Activated CD4-positive, alpha-beta T cell treated with anti-CD3 and anti-CD28 coated beads, Interleukin-2, Interleukin-4, amounts not matched to agents 100 ng/mL and 50 ng/mL, durations not matched to agents 16 hours and 8 hours (primary cell): ENCODE data around the gene ATP6V1B1.

Experiments used
- DNase-seq: peaks from one replicate; pipeline ENCODE4 v3.0.0-alpha.2; 2020; ENCODE audit warnings: low spot score

The ATP6V1B1 gene

DNA sequence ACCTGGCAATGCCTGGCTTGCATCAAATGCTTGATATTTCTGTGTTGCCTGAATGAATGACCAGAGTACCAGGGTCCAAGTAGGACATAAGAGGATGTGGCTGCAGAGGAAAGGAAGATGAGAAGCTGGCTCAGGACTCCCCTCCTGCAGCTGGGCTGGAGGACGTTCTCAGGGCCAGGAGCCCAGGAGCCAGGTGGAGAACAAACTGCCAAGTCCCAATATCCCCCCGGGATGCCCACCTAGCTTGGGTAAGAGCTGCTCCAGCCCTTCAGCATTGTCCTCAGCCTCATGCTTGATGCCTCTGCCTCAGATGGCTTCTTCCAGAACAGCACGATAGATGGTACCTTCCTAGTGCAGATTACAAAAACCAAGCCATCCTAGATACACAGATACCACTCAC, 8.6 kb upstream of the ATP6V1B1 start:
- DNase-seq: no peak

DNA sequence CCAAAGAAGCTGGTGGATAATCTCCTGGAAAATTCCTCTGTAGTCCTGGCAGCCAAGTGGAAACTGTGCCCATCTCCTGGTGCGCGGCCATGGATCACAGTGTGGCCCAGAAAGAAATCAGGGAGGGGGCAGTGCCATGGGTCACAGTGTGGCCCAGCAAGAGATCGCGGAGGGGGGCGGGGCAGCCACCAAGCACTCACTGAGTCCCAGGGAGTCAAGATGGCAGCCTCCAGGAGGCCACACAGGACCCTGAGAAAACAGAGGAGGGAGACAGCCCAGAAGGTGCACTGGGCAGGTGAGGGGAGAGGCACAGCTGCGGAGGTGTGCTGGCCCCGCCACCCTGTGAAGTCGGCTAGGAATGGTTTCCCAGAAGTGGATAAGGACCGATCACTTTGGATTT, 8.1 kb upstream of the ATP6V1B1 start:
- DNase-seq: no peak

GRCh38 chr2:70928366-70928765, 7.3 kb upstream of the ATP6V1B1 start:
- no peak for DNase-seq

GRCh38 chr2:70930371-70931329, 5.0 kb upstream of the ATP6V1B1 start:
- DNase-seq: no peak

DNA sequence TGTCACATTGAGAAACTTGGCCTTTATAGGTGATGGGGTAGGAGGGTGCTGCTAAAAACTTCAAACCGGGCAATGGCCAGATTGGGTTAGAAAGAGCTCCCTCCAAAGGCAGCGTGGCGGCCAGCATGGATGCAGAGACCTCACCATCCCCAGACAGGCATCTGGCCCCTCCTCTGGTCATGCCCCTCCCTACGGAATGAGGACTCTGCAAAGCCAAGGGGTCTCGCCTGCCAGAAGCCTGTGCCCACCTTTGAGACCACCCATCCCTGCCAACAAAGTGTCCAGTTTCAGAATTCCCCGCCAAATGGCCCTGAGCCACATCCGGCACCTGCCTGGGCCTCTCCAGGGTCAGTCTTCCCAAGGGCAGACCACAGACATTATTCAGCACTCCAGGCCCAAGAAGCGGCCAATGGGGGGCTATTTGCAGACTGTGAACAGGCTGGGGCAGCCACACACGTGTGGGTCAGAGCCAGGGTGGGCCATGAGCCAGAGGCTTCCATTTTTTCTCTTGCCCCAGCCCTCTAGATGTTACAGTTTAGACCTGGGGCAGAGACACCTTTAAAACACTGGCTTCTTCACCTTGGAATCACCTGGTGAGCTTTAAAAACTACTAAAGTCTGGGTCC, 4.2 kb upstream of the ATP6V1B1 start:
- no peak for DNase-seq

DNA sequence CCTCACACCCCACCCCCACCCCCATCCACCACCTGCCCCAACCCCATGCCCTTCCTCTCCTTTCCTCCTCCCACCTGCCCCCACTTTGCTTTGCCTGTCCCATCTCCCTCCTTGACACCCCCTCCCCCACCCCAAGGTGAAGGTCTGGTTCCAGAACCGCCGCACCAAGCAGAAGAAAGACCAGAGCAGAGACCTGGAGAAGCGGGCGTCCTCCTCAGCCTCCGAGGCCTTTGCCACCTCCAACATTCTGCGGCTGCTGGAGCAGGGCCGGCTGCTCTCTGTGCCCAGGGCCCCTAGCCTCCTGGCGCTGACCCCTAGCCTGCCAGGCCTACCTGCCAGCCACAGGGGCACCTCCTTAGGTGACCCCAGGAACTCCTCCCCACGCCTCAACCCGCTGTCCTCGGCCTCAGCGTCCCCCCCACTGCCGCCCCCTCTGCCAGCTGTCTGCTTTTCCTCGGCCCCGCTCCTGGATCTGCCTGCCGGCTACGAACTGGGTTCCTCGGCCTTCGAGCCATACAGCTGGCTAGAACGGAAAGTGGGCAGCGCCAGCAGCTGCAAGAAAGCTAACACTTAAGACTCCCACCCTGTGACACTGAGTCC, 3.0 kb upstream of the ATP6V1B1 start:
- DNase-seq: no peak

GRCh38 chr2:70934981-70935380, 719 bp upstream of the ATP6V1B1 start:
- DNase-seq: no peak

DNA sequence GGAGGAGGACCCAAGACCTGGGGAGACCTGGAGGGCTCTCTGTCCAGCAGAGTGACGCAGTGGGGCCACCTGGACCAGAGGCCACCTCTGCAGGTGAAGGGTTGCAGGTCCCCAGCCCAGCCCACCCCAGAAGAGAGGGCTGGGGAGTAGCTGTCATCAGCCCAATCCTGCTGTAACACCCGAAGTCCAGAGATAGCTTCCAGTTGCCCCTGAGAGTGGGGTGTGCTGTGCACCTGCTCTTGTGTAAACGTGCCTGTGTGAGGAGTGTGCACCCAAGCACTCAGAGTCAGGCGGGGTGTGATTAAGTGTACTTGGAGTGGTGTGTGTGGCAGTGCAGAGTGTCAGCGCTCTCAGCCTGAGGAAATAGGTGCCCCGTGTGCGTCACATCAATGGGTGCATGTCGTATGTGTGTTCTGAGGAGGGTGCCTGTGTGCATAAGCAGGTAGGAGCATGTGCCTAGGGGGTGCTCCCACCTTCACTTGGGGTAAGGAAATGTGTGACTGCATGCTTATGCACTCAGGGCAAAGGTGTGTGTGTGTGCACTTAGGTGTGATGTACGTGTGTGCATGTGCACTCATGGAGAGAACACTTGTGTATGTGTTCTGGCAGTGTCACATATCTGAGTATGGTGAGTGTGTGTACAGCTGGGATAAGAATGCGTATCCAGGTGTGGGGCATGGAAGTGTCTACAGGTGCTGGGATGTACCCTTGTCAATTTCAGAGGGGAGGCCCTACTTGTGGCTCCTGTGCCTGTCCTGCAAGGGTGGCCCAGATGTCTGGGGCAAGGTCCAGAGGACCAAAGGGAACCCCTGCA, 672 bp downstream of the ATP6V1B1 start:
- no peak for DNase-seq

DNA sequence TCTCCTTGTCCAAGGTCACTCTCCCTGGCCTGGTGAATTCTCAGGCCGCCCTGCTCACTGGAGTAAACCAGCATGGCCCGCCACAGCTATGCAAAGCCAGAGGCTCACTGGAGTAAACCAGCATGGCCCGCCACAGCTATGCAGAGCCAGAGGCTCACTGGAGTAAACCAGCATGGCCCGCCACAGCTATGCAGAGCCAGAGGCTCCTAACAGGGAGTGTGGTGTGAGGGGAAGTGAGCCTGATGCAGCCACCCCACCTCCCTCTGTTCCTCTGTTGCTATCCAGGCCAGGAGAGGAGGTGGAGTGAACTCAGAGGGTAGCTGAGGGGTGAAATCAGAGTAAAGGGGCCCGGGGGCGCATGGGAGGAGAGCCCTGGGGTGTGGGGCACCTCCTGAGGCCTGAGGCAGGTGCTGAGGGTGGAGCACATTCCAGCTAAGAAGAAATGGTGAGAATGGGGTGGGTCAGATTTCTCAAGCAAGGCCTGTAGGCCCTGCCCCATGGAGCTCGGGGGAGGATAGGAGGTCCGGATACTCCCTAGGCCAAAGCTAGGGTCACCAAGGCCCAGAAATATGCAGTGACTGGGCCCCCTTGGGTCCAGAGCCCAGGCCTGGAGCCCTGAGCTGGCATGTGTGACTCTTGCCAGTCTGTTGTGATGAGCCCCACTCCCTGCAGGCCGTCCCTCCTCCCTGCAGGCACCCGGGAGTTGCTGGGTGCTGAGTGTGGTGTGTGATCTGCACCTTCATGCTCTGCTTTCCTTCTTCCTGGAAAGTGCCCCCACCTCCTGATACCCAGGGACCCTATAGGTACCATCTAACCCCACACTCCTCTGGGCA, 1.5 kb downstream of the ATP6V1B1 start:
- no peak for DNase-seq

GRCh38 chr2:70937866-70938585, 2.3 kb downstream of the ATP6V1B1 start:
- DNase-seq: no peak

DNA sequence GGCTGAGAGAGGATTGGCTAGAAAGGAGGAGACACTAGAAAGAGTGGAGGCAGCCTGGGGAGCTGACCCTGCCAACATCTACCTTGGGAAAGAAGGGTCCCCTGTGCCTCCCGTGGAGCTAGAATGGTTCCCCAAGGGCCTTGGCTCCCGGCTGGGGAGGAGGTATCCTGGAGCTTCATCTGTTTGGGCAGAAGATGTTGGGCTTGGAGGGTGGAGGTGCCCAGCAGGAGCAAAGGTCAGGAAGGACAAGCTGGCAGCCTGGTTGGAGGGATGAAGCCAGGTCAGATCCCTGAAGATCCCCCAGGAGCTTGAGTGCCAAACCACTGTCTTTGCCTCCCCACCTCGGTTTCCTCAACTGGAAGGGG, 2.9 kb downstream of the ATP6V1B1 start:
- no peak for DNase-seq

DNA sequence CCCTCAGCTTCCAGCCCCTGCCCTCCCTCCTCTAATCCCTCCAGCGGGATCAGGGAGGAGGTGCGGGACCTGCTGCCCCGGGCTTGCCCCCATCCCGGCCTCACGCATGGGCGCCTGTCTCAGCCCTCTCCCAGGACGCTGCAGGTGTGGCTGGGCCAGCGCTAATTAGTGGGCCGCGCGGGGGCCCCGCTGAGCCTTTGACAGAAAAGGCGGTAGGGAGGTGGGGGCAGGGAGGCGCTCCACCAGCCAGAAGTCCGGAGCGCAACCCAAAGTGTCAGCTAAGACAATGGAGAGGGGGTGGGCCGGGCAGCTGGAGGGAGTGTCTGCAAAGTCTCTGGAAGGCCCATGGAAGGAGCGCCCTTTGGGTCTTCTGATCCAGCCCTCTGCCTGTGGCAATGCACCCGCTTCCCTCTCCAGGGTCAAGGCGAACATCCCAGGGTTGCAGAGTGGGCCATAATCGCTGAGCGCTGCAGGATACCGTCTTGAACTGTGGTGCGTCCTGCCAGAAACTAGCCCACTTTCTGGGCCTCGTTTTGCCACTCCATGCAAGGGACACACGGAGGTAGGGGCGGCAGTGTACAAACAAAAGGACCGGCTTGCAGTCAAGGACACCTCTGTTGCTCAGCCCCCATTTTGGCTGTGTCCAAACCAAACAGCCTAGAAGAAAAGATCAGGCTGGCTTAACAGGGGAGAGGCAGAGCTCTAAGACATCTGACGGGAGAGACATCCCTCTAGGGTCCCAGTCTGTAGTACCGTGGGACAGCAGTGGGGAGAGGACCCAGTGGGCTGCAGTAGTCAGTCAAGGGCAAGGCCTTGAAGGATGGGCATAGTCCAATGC, 3.5 kb downstream of the ATP6V1B1 start:
- DNase-seq: no peak

DNA sequence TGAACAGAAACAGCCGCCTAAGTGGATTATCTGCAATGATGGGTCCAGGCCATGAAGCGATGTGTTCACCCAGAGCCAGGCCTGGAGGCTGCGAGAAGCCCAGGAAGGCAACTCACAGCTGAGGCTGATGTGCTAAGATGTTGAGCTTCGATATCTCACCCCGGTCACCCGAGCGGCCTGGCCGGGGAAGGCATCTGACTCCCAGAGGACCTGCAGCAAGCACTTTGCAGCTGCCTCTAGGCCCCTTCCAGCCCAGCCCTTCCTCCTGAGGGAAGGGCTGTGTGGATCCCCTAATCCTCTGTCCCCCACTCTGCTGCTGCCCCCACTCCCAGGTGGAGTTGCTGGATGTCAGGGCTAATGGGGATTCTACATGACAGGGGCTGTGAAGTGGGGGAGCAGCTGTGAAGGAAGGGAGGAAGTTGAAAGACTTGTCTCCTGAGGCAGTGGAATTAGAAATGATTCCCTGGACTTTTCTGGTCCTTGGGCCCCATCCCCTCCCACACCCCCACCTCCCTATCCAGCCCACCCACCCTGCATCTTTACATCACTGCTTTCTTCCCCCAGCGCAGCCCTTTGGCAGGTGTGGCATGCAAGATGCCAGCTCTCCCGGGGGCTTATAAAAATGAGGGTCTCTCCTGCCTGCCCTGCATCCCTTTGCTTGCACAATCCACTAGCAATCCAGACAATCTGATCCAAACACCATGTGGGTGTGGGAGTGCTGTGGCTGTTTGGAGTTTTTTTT, 4.3 kb downstream of the ATP6V1B1 start:
- DNase-seq: no peak

GRCh38 chr2:70941186-70941585, 5.5 kb downstream of the ATP6V1B1 start:
- DNase-seq: no peak

- no peak for DNase-seq
Measured at GRCh38 chr2:70941701-70942100, 6.0 kb downstream of the ATP6V1B1 start.

DNA sequence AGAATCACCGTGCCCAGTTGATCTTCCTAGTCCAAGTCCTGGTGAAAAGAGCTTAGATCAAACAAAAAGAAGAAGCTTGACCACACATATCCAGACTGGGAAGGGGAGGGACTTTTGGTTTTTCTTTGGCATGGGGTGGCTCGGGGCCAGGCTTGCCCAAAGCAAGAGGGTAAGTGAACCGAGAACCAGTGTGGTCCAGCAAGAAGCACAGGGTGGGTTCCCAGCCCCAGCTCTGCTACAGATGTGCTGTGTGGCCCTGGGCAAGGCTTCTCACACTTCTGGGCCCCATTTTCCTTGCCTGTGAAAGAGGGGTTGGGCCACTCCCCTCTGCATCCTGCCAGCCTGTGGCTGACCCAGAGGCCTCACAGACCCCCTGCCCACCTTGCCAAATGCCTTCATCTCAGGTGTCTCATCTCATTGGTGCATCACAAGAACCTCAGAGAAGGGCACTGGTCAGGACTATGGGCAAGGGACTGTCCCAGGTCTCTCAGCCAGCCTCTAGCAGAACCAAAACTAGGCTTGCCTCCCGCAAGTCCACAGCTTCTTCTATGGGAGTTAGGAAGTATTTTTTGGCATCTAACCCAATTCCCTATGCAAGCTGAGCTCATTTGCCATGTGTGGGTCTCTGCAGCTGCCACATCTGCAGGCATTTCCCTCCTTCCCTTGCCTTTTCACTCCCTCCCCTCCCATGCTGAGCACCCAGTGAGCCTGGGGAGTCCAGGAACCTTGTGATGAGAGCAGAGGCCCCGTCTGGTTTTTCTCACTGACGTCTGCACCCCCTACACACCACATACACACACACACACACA, 6.9 kb downstream of the ATP6V1B1 start:
- DNase-seq: no peak

GRCh38 chr2:70943205-70943871, 7.6 kb downstream of the ATP6V1B1 start:
- no peak for DNase-seq
